HG03378 (cell line): ENCODE data around the gene BTBD19.
"Not testable (repeated sequence)": the region's sequence is repeated elsewhere in the genome, so short reads cannot be mapped to it uniquely, and the experiment has no call there.

Experiments
- ATAC-seq: cut with Tn5 transposase; IDR thresholded peaks from one replicate; pipeline ENCODE4 v1.9.1; 2021; ENCODE audit warnings: mild to moderate bottlenecking, moderate library complexity; ENCODE audit not compliant: unreplicated experiment

Gene BTBD19

GRCh38 chr1:44808938-44809917 is 905 bp downstream of the BTBD19 start:
- peak; percentile 38 for ATAC-seq

DNA sequence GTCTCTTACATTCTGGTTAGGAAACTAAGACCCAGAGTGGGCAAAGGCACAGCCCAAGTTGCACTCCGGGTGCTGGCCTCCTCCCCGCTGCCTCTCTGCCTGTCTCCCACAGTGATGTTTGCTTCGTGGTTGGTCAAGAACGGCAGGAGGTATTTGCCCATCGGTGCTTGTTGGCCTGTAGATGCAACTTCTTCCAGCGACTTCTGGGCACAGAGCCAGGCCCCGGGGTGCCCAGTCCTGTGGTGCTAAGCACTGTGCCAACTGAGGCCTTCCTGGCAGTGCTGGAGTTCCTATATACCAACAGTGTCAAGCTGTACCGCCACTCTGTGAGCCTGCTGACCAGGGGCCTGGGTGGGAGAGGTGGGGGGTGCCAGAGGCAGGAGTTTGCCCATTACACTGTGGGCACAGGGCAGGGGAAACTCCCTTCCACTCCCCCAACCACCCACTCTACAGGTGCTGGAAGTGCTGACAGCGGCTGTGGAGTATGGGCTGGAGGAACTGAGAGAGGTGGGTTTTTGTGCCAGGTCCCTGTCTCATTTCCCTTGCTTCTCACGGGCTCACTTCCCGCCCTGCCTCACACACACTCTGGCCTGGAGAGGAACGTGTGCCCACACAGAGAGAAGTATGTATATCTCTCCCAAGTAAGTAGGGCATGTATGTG is 1.9 kb downstream of the BTBD19 start:
- ATAC-seq, result no peak

GRCh38 chr1:44810762-44811105 is 2.4 kb downstream of the BTBD19 start:
- not testable (repeated sequence) for ATAC-seq

DNA sequence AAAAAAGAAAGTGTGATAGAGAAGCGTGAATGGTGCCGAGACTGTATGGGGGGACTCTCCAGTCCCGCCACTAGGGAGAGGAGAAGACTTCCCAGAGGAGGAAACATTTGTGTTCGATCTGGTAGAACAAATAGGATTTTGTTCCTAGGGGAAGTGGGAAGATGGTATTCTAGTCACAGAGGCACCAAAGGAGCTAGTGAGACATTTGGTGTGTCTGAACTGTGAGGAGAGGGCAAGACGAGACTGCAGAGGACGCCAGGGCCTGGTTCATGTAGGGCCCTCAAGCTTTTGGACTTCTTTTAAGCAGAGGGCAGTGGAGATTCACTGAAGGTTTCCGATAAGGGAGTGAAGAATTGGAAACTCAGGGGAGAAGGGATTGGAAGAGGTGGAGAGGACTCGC is 2.9 kb downstream of the BTBD19 start:
- no peak for ATAC-seq

DNA sequence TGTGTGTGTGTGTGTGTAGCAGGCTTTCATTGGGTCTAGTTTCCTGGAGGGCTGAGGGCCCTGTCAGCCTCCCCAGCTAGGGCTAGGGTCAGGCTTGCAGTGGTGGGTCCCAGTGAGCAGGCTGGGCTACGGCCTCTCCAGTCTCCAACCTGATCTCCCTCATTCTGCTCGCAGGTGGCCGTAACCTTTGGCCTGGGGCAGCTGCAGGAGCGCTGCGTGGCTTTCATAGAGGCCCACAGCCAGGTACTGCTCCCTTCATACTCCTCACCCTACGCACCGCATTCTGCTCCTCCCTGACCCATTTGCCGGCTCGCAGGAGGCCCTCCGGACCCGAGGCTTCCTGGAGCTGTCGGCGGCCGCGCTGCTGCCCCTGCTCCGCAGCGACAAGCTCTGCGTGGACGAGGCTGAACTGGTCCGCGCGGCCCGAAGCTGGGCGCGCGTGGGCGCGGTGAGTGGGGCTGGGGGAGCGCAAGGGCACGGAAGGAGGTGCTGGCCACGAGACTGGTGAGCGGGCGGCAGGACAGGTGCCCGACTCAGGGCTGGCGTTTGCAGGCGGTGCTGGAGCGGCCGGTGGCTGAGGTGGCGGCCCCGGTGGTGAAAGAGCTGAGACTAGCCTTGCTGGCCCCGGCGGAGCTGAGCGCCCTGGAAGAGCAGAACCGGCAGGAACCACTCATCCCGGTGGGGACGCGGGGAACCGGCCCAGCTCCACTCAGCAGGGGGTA is 4.7 kb downstream of the BTBD19 start:
- no peak for ATAC-seq

DNA sequence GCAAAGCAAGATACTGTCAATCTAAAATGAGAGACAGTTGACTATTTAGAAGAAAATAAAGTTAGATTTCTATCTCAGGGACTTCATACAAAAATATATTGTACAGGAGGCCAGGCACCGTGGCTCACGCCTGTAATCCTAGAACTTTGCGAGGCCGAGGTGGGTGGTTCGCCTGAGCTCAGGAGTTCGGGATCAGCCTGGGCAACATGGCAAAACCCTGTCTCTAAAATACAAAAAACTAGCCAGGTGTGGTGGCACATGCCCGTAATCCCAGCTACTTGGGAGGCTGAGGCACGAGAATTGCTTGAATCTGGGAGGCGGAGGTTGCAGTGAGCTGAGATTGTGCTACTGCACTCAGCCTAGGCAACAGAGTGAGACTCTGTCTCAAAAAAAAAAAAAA is 7.6 kb downstream of the BTBD19 start:
- ATAC-seq, result not testable (repeated sequence)

- no peak for ATAC-seq
Measured at GRCh38 chr1:44817307-44817706, 9.0 kb downstream of the BTBD19 start.

DNA sequence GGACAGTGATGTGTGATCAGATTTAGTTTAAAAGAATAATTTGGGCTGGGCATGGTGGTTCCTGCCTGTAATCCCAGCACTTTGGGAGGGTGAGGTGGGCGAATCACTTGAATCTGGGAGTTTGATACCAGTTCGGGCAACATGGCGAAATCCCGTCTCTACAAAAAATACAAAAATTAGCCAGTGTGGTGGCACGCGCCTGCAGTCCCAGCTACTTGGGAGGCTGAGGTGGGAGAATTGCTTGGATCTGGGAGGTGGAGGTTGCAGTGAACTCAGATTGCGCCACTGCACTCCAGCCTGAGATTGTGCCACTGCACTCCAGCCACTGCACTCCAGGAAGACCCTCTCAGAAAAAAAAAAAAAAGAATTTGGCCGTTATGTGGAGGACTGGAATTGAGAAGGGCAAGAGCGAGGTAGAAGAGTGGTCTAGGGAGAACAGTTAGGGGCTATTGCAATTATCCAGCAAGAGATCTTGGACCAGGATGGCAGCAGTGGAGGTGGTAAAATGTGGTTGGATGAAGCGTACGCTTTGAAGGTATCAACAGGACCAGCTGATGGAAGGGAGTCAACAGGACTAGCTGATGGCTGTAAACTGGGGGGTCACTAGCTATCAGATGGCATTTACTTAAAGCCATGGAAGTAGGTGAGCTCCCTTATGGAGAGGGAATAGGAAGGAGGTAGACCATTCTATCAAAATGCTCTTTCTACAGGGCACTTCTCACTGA is 9.6 kb downstream of the BTBD19 start:
- no peak for ATAC-seq

- no peak for ATAC-seq
Measured at GRCh38 chr1:44819196-44819607, 10.9 kb downstream of the BTBD19 start.

GRCh38 chr1:44819608-44820327 is 11.4 kb downstream of the BTBD19 start:
- peak; percentile 69 for ATAC-seq

DNA sequence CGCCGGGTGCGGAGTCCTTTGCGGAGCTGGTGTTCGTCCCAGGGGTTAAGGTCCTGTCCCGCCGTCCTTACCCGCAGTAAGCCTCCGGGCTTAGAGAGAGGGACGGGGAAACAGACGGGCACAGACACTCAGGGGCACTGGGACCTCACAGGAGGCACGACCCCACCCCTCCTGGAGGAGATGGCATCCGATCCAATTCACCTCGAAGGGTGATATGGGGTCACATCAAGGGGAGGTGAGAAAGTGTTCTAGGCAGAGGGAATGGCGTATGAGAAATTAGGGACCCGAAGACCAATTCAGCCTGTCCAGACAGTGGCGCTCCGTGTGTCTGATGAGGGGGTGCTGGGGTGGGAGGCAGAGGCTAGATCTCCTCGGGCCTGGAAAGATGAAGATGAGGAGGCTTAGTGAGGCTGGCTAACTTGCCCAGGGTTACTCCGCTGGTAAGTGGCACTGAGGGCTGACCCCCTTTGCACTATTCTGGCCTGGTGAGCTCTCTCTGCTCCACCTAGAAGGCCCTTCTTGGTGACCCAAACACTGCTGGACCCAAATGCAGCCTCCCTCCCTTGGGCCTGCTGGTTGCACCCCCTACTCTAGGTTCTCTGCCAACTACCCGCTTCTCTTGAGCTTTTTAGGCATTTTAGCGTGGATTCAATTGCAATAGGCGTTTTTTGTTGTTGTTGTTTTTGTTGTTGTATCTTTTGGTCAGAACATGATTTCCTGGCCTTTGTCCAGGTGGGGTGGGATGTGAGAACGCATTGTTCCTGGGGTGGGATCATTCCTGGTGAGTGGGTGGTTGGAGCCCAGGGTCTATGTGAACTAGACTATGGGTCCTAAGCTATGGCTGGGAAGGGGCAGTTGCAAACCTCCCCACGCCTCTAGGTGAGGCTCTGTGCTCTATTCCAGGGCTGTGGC is 12.3 kb downstream of the BTBD19 start:
- peak; percentile 7 for ATAC-seq

DNA sequence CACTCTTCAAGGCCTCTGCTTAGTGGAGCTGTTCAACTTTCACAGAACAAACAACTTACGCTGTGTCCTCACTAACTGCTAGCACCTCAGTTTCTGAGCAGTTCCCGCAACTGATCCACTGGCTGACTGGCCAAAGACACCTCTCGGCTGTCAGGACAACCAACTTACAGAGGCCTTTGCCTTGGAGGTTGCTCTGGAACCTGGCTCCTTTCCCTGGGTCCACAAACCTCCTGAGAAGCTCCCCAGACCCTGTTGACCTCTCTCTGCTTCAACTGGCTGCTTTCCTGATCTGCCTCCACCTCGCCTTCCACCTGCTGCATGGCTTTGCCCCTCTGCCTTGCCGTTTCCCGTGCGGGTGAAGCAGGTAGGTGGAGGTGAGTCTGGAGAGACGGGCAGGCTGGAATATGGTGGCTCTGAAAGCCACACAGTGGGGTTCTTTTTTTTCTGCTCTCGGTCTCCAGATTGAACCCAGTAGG is 13.0 kb downstream of the BTBD19 start:
- no peak for ATAC-seq

GRCh38 chr1:44822131-44822701 is 13.9 kb downstream of the BTBD19 start:
- ATAC-seq, result no peak

- ATAC-seq, result no peak
Measured at GRCh38 chr1:44822981-44823451, 14.7 kb downstream of the BTBD19 start.

DNA sequence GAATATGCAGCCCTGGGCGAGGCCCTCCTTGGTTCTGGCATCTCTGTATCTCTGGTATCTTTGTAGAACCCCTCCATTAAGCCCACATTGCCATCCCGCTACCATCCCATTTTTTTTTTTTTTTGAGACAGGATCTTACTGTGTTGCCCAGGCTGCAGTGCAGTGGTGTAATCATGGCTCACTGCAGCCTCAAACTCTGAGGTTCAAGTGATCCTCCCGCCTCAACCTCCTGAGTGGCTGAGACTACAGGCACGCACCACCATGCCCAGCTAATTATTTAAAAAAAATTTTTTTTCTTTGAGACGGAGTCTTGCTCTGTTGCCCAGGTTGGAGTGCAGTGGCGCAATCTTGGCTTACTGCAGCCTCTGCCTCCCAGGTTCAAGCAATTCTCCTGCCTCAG is 16.1 kb downstream of the BTBD19 start:
- ATAC-seq, result not testable (repeated sequence)

GRCh38 chr1:44826375-44827196 is 18.3 kb downstream of the BTBD19 start:
- ATAC-seq, result no peak

- no peak for ATAC-seq
Measured at GRCh38 chr1:44827197-44828002, 19.1 kb downstream of the BTBD19 start.
